CD4-positive, alpha-beta T cell (primary cell): ENCODE measurements around the gene PLA2R1. TPM values are rescaled to one million over a fixed set of nuclear protein-coding genes. Genes with fewer than 3 reads are reported as not detected.

ENCODE experiments used
- ATAC-seq: fragments of 200-7000 bp; cut with Tn5 transposase; one replicate; pipeline ENCODE4 v1.10.0; 2022; ENCODE audit warnings: mild to moderate bottlenecking; ENCODE audit not compliant: poor library complexity
- CTCF ChIA-PET: fragments of 350-600 bp; sonication (Branson Sonifier 250); formaldehyde crosslinking; loops from one replicate; lab custom pipeline; 2021; ENCODE audit warnings: antibody characterized with exemption, inconsistent platforms; lab: Charles Lee
- POLR2A ChIA-PET: fragments of 350-600 bp; sonication (Branson Sonifier 250); formaldehyde crosslinking; loops from one replicate; lab custom pipeline; 2021; ENCODE audit warnings: antibody characterized with exemption, inconsistent platforms; lab: Charles Lee
- DNase-seq, 14 experiments: peaks; one replicate each; pipeline ENCODE4 v3.0.0-alpha.2; 2013 to 2020; ENCODE audit warnings: mixed read lengths in 2 of 14
- H3K27ac ChIP-seq, 2 donors: one replicate each; pipeline versions ENCODE4 v1.5.1 to v1.7.0; 2013; ENCODE audit warnings: low read length in 2 of 2, low read depth in 1 of 2, mild to moderate bottlenecking in 1 of 2
- H3K27me3 ChIP-seq, 2 experiments: 1 replicate in 1 of 2; 2 replicates in 1 of 2; pipeline versions ENCODE4 v1.6.1 to v1.7.0; 2013; ENCODE audit warnings: low read length in 2 of 2, control low read depth in 1 of 2, mild to moderate bottlenecking in 1 of 2, moderate library complexity in 1 of 2; ENCODE audit not compliant: insufficient read depth in 2 of 2, control insufficient read depth in 1 of 2
- H3K36me3 ChIP-seq: one replicate; pipeline ENCODE4 v1.6.1; 2013; ENCODE audit warnings: low read length, control low read depth; ENCODE audit not compliant: insufficient read depth
- H3K4me1 ChIP-seq: one replicate; pipeline ENCODE4 v1.6.1; 2013; ENCODE audit warnings: low read length, control low read depth; ENCODE audit not compliant: insufficient read depth
- H3K4me3 ChIP-seq: one replicate; pipeline ENCODE4 v1.5.1; 2013; ENCODE audit warnings: mild to moderate bottlenecking, low read length, moderate library complexity
- H3K9me3 ChIP-seq, 2 experiments: 1 replicate in 1 of 2; 2 replicates in 1 of 2; pipeline versions ENCODE4 v1.6.1 to v1.7.0; 2013; ENCODE audit warnings: low read length in 2 of 2, mild to moderate bottlenecking in 2 of 2, control low read depth in 1 of 2, moderate library complexity in 1 of 2; ENCODE audit not compliant: control insufficient read depth in 1 of 2, insufficient read depth in 1 of 2
- H3K27ac Mint-ChIP-seq: one replicate; pipeline ENCODE4 v1.8.0; 2020; ENCODE audit warnings: mixed read lengths
- H3K27me3 Mint-ChIP-seq: one replicate; pipeline ENCODE4 v1.8.0; 2021; ENCODE audit warnings: mixed read lengths
- H3K36me3 Mint-ChIP-seq: one replicate; pipeline ENCODE4 v1.8.0; 2021; ENCODE audit warnings: low read depth, mixed read lengths
- H3K4me1 Mint-ChIP-seq: one replicate; pipeline ENCODE4 v1.8.0; 2021; ENCODE audit warnings: low read depth, mixed read lengths
- H3K4me3 Mint-ChIP-seq: one replicate; pipeline ENCODE4 v1.8.0; 2020; ENCODE audit warnings: mild to moderate bottlenecking, mixed read lengths
- H3K9me3 Mint-ChIP-seq: one replicate; pipeline ENCODE4 v1.8.0; 2020; ENCODE audit warnings: mixed read lengths
- intact Hi-C, 2 experiments: fragments of 100-400 bp; cut with DNase I in 1 of 2; cut with micrococcal nuclease in 1 of 2; formaldehyde crosslinking; loops; one replicate each; pipeline versions ENCODE4 v1.15.1 to v1.9.0; 2023 to 2025; cut with DNase I, micrococcal nuclease
- total RNA-seq, 174 experiments: library from RNA in 2 of 174; stranded (reverse) in 2 of 174; gene quantifications; one replicate each; pipeline ENCODE4 v1.2.3 and lab custom pipeline; 2021 to 2026
- TF ChIP-seq, protein P1 (sequence below): fragments of 200-600 bp; IDR thresholded peaks from one replicate; pipeline ENCODE4 v1.8.0; 2022; ENCODE audit warnings: antibody characterized with exemption, mild to moderate bottlenecking

The PLA2R1 gene
- total RNA-seq, 2 experiments from 2014 or later, result not detected

DNA sequence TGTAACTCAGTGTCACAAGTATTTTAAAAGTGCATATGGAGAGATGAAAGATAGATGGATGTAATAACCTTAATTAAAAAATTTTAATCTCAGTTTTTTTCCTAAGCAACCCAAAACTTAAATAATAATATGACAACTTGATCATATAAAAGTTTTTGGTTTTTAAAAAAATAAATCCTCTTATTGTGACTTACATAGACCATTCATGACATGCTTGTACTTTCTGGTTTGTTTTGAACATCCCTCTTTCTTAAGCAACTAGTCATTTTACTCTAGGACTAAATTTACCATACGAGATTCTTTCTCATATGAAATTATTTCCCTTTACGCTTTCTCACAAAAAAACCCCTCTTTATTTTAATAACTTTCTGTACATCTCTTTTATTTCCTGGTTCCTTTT lies 6.5 kb upstream of the PLA2R1 start:
- Histone ChIP-seq H3K27ac (no peak overlapping the region), H3K9me3 (no peaks in the 10 kb centered on the region), H3K36me3 (no peaks in the 10 kb centered on the region), H3K4me3 (no peak overlapping the region), H3K4me1 (no peaks in the 10 kb centered on the region), H3K27me3 (peaks cover 0 to 10% of the 10 kb centered on the region in 2 experiments)
- Mint-ChIP-seq H3K9me3 (no peaks in the 10 kb centered on the region), H3K4me3 (no peak overlapping the region), H3K27ac (no peak overlapping the region), H3K27me3 (peaks cover 20% of the 10 kb centered on the region), H3K36me3 (no peaks in the 10 kb centered on the region), H3K4me1 (no peaks in the 10 kb centered on the region)
- DNase-seq, result no peak
- intact Hi-C loops, result no loop called here
- CTCF ChIA-PET, result no interaction called here
- TF ChIP-seq, protein P1, sequence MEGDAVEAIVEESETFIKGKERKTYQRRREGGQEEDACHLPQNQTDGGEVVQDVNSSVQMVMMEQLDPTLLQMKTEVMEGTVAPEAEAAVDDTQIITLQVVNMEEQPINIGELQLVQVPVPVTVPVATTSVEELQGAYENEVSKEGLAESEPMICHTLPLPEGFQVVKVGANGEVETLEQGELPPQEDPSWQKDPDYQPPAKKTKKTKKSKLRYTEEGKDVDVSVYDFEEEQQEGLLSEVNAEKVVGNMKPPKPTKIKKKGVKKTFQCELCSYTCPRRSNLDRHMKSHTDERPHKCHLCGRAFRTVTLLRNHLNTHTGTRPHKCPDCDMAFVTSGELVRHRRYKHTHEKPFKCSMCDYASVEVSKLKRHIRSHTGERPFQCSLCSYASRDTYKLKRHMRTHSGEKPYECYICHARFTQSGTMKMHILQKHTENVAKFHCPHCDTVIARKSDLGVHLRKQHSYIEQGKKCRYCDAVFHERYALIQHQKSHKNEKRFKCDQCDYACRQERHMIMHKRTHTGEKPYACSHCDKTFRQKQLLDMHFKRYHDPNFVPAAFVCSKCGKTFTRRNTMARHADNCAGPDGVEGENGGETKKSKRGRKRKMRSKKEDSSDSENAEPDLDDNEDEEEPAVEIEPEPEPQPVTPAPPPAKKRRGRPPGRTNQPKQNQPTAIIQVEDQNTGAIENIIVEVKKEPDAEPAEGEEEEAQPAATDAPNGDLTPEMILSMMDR, result no peak
- POLR2A ChIA-PET, result no interaction called here
- no peak for ATAC-seq

DNA sequence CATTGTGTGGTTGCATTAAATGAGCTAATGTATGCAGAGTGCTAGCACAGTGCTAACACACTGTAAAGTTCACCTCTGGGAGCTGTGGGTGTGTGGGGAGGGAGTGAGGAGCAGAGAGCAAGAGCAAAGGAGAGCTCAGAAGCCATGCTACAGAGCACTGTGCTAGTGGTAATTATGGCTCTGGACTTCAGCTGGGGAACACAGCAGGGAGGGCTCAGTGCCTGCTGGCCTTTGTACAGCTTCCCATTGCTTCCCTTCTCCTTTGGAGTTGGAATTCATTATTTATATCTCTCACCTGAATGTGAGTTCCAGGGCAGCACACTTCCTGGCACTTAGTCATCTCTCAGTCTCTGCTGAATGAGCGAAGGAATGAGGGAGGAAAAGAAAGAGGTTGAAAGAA lies 2.5 kb upstream of the PLA2R1 start:
- Mint-ChIP-seq H3K27me3 (peaks cover 43% of the 10 kb centered on the region), H3K36me3 (no peaks in the 10 kb centered on the region), H3K4me1 (peaks cover 9% of the 10 kb centered on the region), H3K9me3 (no peaks in the 10 kb centered on the region), H3K27ac (no peak overlapping the region), H3K4me3 (no peak overlapping the region)
- no peak for ATAC-seq
- ChIA-PET CTCF (no interaction called here), POLR2A (no interaction called here)
- H3K27me3 ChIP-seq, result peaks cover 26 to 37% of the 10 kb centered on the region in 2 experiments
- H3K4me3 ChIP-seq, result no peak overlapping the region
- H3K36me3 ChIP-seq, result no peaks in the 10 kb centered on the region
- H3K27ac ChIP-seq, result no peak overlapping the region
- H3K9me3 ChIP-seq, result peaks cover 0 to 15% of the 10 kb centered on the region in 2 experiments
- no peak for DNase-seq
- H3K4me1 ChIP-seq, result peaks cover 13% of the 10 kb centered on the region
- TF ChIP-seq, protein P1, result no peak
- intact Hi-C loops, result no loop called here

DNA sequence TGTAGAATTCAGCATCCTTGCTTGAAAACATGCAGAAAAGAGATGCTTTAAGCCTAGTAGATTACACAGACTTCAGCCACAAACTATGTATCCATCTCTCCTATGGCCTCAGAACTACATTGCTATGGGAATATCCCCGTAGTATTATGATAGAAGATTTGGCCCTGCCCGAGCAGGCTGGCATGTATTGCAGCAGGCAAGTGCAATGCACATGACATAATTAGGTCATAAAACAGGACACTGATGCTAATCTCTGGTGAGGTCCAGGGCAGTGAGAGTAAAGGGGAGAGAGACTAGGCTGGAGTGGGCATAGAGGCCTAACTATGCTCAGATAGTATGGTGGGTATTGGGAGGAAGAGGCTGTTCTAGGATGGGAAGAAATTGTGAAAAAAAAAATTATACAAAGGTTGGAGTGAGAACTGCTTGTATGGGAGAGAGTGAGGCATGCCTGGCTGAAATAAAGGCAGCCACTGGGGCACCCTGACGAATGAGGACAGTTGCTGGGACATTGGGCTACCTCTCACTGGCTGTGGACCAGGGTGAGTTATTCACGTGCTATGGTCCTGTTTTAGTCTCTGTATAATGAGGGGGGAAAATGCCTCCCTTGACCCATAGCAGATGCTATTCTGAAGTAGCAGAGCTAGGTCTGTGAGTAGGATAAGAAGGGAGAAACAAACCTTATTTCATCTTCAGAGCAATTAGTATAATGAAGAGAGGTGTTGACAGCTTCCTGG lies 1.6 kb upstream of the PLA2R1 start:
- H3K36me3 ChIP-seq, result no peaks in the 10 kb centered on the region
- no peak overlapping the region for H3K4me3 Mint-ChIP-seq
- no peak overlapping the region for H3K27ac ChIP-seq
- TF ChIP-seq, protein P1, result no peak
- peaks cover 13% of the 10 kb centered on the region for H3K4me1 ChIP-seq
- intact Hi-C loops, result no loop called here
- H3K27me3 ChIP-seq, result peaks cover 28 to 45% of the 10 kb centered on the region in 2 experiments
- CTCF ChIA-PET, result no interaction called here
- peaks cover 0 to 15% of the 10 kb centered on the region in 2 experiments for H3K9me3 ChIP-seq
- H3K27ac Mint-ChIP-seq, result no peak overlapping the region
- no peaks in the 10 kb centered on the region for H3K9me3 Mint-ChIP-seq
- peaks cover 52% of the 10 kb centered on the region for H3K27me3 Mint-ChIP-seq
- POLR2A ChIA-PET, result no interaction called here
- DNase-seq, result no peak
- no peak for ATAC-seq
- H3K36me3 Mint-ChIP-seq, result no peaks in the 10 kb centered on the region
- no peak overlapping the region for H3K4me3 ChIP-seq
- H3K4me1 Mint-ChIP-seq, result peaks cover 9% of the 10 kb centered on the region
